OCI-LY1 (cell line): ENCODE measurements around the gene NOS1.
A peak's percentile ranks its signal among the peaks of the same experiment; 100 is the strongest.

Experiments used
- H2AFZ ChIP-seq: fragments of 200-600 bp; sonication (generic), shearing (Covaris generic); 2 replicates; pipeline ENCODE4 v1.6.0; 2014; ENCODE audit warnings: antibody characterized with exemption, mild to moderate bottlenecking, low read length
- H3F3A ChIP-seq: fragments of 200-600 bp; sonication (generic), shearing (Covaris generic); 2 replicates; pipeline ENCODE4 v1.6.0; 2014; ENCODE audit warnings: mild to moderate bottlenecking, antibody characterized with exemption, low read length, moderate library complexity; ENCODE audit not compliant: insufficient read depth
- H3K27ac ChIP-seq: fragments of 200-600 bp; sonication (generic); 2 replicates; pipeline ENCODE4 v1.5.1; 2014; ENCODE audit warnings: low read length, mixed run types, mild to moderate bottlenecking, low read depth; ENCODE audit not compliant: poor library complexity, severe bottlenecking
- H3K27me3 ChIP-seq: fragments of 200-600 bp; sonication (generic); 2 replicates; pipeline ENCODE4 v1.6.0; 2014; ENCODE audit warnings: antibody characterized with exemption, mild to moderate bottlenecking, low read length, moderate library complexity; ENCODE audit not compliant: insufficient read depth
- H3K36me3 ChIP-seq: fragments of 200-600 bp; sonication (generic); 2 replicates; pipeline ENCODE4 v1.6.1; 2014; ENCODE audit warnings: mild to moderate bottlenecking, antibody characterized with exemption, low read length, moderate library complexity, mixed read lengths; ENCODE audit not compliant: insufficient read depth
- H3K4me1 ChIP-seq: fragments of 200-600 bp; sonication (generic); 2 replicates; pipeline ENCODE4 v1.5.1; 2014; ENCODE audit warnings: mild to moderate bottlenecking, low read length, moderate library complexity; ENCODE audit not compliant: insufficient read depth, severe bottlenecking
- H3K4me2 ChIP-seq: fragments of 200-600 bp; sonication (generic), shearing (Covaris generic); 2 replicates; pipeline ENCODE4 v1.6.1; 2014; ENCODE audit warnings: low read length
- H3K4me3 ChIP-seq: fragments of 200-600 bp; sonication (generic); 2 replicates; pipeline ENCODE4 v1.5.1; 2014; ENCODE audit warnings: low read length, low read depth, mild to moderate bottlenecking, mixed read lengths; ENCODE audit not compliant: poor library complexity, severe bottlenecking
- H3K79me2 ChIP-seq: fragments of 200-600 bp; shearing (Covaris generic); 2 replicates; pipeline ENCODE4 v1.6.1; 2016; ENCODE audit warnings: mixed run types, low read length, mixed read lengths; ENCODE audit not compliant: insufficient read depth
- H3K9ac ChIP-seq: fragments of 200-600 bp; sonication (generic), shearing (Covaris generic); 2 replicates; pipeline ENCODE4 v1.6.1; 2014; ENCODE audit warnings: mild to moderate bottlenecking, low read length, mixed read lengths
- H3K9me2 ChIP-seq: fragments of 200-600 bp; sonication (generic), shearing (Covaris generic); 2 replicates; pipeline ENCODE4 v1.6.1; 2014; ENCODE audit warnings: low read depth, mild to moderate bottlenecking, low read length, mixed read lengths
- H3K9me3 ChIP-seq: fragments of 200-600 bp; shearing (Covaris generic); 2 replicates; pipeline ENCODE4 v1.6.1; 2014; ENCODE audit warnings: low read length, mixed read lengths
- H4K20me1 ChIP-seq: fragments of 200-600 bp; sonication (generic), shearing (Covaris generic); 2 replicates; pipeline ENCODE4 v1.6.0; 2016; ENCODE audit warnings: mild to moderate bottlenecking, low read length; ENCODE audit not compliant: insufficient read depth
- CTCF ChIP-seq: fragments of 200-600 bp; sonication (generic), shearing (Covaris generic); IDR thresholded peaks from 2 replicates; pipeline ENCODE4 v1.5.1; 2017; ENCODE audit warnings: mild to moderate bottlenecking, antibody characterized with exemption, low read length, moderate library complexity, mixed read lengths
- EZH2 ChIP-seq: fragments of 200-600 bp; sonication (generic), shearing (Covaris generic); IDR thresholded peaks from 2 replicates; pipeline ENCODE4 v1.8.0; 2017; ENCODE audit warnings: borderline replicate concordance, mixed run types, mild to moderate bottlenecking, antibody characterized with exemption, low read length, moderate library complexity, mixed read lengths

NOS1 gene

GRCh38 chr12:117213295-117213808 lies 148.1 kb downstream of the NOS1 start:
- Histone ChIP-seq H3K9me2 (no peaks in the 10 kb centered on the region), H3K27ac (no peak overlapping the region), H3K9ac (no peak overlapping the region), H3K36me3 (no peaks in the 10 kb centered on the region), H3K4me2 (no peak overlapping the region), H3K4me1 (no peaks in the 10 kb centered on the region), H3K27me3 (peaks cover 7% of the 10 kb centered on the region; the same call in 1 of the 2 replicates), H3K4me3 (no peak overlapping the region), H2AFZ (no peak overlapping the region), H3K79me2 (no peaks in the 10 kb centered on the region), H3K9me3 (no peaks in the 10 kb centered on the region), H4K20me1 (no peaks in the 10 kb centered on the region), H3F3A (no peaks in the 10 kb centered on the region)
- TF ChIP-seq EZH2 (no peak), CTCF (no peak)

GRCh38 chr12:117212563-117213190 lies 148.7 kb downstream of the NOS1 start:
- no peak overlapping the region for H3K9ac ChIP-seq
- H4K20me1 ChIP-seq: no peaks in the 10 kb centered on the region
- H3K27ac ChIP-seq: no peak overlapping the region
- peaks cover 7% of the 10 kb centered on the region; the same call in 1 of the 2 replicates for H3K27me3 ChIP-seq
- no peaks in the 10 kb centered on the region for H3K9me3 ChIP-seq
- no peak overlapping the region for H3K4me3 ChIP-seq
- no peaks in the 10 kb centered on the region for H3K79me2 ChIP-seq
- no peaks in the 10 kb centered on the region for H3K36me3 ChIP-seq
- TF ChIP-seq EZH2 (no peak), CTCF (peak; percentile 93)
- H3K4me1 ChIP-seq: no peaks in the 10 kb centered on the region
- no peak overlapping the region for H3K4me2 ChIP-seq
- no peaks in the 10 kb centered on the region for H3K9me2 ChIP-seq
- no peaks in the 10 kb centered on the region for H3F3A ChIP-seq
- H2AFZ ChIP-seq: no peak overlapping the region

DNA sequence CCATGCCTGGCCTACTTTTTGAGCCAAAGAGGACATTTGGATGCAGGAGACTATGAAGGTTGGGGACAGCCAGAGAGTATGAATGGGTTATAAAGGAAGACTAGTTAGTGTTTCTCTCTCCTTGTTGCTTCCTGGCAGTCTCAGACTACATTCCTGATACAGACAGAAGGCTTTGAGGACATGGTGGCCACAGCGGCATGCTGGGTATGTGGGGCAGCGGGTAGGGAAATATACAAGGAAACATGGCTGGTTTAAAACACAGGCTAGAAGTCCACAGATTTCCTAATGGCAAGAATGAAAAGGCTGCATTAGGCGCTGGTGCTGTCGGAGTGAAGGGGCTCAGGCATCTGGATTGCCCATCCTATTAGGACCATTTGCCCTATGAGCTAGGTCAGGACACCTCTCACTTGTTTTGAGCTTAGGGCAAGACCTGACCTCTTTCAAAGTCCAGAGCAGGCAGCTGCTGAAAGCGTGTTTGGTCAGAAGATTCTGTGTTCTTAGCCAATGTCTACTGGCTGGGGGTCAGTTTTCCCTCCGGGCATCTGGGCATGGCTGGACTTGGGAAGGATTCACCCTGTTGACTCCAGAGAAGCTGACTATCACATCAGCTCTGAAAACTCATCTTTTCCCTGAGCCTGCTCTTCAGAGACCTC lies 151.0 kb downstream of the NOS1 start:
- Histone ChIP-seq H3K36me3 (no peaks in the 10 kb centered on the region), H3K27me3 (peaks cover 7% of the 10 kb centered on the region; the same call in 1 of the 2 replicates), H3K4me1 (no peaks in the 10 kb centered on the region), H3K9me3 (no peaks in the 10 kb centered on the region), H4K20me1 (no peaks in the 10 kb centered on the region), H3K9me2 (no peaks in the 10 kb centered on the region), H3K9ac (no peak overlapping the region), H3K79me2 (no peaks in the 10 kb centered on the region), H2AFZ (no peak overlapping the region), H3K4me3 (no peak overlapping the region), H3K27ac (no peak overlapping the region), H3K4me2 (no peak overlapping the region), H3F3A (no peaks in the 10 kb centered on the region)
- no peak for TF ChIP-seq CTCF
- TF ChIP-seq EZH2: no peak
